ENCODE data around the gene FCER2.

DNA sequence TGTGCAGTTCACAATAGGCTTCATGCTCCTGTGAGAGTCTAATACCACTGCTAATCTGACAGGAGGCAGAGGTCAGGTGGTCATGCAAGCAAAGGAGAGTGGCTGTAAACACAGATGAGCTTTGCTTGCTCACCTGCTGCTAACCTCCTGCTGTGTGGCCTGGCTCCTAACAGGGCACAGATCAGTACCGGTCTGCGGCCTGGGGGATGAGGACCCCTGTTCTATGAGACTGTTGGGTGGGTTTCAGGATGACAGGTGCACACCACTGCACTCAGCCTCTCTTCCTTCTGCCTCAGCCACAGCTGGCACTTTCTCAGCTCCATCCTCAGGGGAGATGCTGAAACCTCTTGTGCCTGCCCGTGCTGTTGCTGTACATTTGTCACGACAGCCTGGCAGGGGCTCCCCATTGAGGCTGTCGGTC, 20.3 kb upstream of the FCER2 start:
- TF ChIP-seq, protein P1, sequence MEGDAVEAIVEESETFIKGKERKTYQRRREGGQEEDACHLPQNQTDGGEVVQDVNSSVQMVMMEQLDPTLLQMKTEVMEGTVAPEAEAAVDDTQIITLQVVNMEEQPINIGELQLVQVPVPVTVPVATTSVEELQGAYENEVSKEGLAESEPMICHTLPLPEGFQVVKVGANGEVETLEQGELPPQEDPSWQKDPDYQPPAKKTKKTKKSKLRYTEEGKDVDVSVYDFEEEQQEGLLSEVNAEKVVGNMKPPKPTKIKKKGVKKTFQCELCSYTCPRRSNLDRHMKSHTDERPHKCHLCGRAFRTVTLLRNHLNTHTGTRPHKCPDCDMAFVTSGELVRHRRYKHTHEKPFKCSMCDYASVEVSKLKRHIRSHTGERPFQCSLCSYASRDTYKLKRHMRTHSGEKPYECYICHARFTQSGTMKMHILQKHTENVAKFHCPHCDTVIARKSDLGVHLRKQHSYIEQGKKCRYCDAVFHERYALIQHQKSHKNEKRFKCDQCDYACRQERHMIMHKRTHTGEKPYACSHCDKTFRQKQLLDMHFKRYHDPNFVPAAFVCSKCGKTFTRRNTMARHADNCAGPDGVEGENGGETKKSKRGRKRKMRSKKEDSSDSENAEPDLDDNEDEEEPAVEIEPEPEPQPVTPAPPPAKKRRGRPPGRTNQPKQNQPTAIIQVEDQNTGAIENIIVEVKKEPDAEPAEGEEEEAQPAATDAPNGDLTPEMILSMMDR (IDR thresholded peaks at IDR 0.05 in 8 of 11, conservative IDR thresholded peaks at IDR 0.05 in 3 of 11) = no peak
- no peak for TF ChIP-seq POLR2A (IDR thresholded peaks at IDR 0.05)
